Activated T-helper 9 cell treated with anti-CD3 and anti-CD28 coated beads, Interleukin-2, amount 50 U/mL, for 16 hours (primary cell): Measurements from ENCODE around the gene PODXL2.
A peak's percentile ranks its signal among the peaks of the same experiment; 100 is the strongest.
"Not testable (repeated sequence)": the region's sequence is repeated elsewhere in the genome, so short reads cannot be mapped to it uniquely, and the experiment has no call there.

Experiments
- DNase-seq: peaks from one replicate; pipeline ENCODE4 v3.0.0-alpha.2; 2020; ENCODE audit warnings: low read depth

PODXL2 gene

DNA sequence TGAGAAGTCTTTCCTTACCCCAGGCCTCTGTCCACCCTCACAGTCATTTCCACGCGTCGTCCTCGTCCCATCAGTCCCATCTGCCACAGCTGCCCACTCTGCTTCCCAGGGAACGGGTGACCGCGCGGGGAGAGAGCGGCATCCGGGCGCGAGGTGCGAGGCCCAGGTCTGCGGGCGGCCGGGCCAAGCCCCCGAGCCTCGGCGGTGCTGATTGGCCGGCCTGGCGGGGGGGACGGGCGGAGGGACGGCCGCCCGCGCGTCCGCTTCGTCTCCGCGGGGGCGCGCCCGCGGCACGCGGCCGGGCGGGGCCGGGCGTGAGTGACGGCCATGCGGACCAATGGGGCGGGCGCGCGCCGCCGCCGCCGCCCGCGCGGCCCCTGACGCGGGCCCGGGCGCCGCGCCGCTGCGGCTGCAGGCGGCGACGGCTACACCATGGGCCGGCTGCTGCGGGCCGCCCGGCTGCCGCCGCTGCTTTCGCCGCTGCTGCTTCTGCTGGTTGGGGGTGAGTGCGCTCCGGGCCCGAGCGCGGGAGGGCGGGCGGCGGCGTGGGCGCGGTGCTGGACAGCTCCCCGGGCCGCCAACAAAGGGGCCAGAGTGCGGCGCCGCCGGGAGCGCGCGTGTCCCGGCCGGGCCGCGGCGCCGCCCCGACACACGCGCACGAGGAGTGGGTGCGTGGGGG is at the start of gene PODXL2:
TSS of gene PODXL2 (plus strand) at position 398 of the 679 bp plus-strand sequence. CDS start at position 433, 35 bp downstream.
- DNase-seq = peak; percentile 16

DNA sequence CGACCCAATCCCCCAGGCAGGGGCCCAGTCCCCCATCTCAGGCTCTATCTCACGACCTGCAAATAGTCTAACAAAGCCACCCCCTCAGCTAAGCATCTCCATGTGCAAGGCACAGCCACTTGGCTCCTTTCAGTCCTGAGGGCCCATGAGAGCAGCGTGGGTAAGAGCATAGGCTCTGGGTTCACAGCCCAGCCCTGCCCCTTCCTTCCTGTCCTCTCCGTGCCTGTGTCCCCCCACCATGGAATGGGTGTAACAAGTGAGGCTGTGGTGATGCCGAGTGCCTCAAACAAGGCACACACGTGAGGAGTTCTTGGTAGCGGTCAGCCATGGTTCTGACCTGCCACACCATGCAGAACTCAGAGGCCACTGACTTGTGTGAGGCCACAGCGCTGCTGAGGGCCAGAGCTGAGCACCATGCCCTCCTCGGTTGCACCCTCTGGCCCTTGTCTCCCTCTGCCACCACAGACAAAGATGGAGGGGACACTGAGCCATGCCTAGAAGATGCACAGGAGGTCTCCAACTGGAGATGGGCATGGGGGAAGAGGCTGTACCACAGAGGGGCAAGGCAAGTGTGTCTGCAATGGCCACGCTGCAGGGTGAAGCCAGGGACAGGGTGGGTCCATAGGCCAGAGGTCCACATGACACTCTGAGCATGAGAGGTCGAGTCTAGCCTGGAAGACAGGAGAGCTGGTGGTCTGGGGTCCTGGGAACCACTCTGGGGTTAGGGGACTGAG is 48.5 kb upstream of the PODXL2 start:
- DNase-seq = no peak

- DNase-seq = no peak
These were observed 44.3 kb upstream of the PODXL2 start for GRCh38 chr3:127584734-127585133.

- no peak for DNase-seq
These were observed 43.7 kb upstream of the PODXL2 start for GRCh38 chr3:127585163-127585812.

DNA sequence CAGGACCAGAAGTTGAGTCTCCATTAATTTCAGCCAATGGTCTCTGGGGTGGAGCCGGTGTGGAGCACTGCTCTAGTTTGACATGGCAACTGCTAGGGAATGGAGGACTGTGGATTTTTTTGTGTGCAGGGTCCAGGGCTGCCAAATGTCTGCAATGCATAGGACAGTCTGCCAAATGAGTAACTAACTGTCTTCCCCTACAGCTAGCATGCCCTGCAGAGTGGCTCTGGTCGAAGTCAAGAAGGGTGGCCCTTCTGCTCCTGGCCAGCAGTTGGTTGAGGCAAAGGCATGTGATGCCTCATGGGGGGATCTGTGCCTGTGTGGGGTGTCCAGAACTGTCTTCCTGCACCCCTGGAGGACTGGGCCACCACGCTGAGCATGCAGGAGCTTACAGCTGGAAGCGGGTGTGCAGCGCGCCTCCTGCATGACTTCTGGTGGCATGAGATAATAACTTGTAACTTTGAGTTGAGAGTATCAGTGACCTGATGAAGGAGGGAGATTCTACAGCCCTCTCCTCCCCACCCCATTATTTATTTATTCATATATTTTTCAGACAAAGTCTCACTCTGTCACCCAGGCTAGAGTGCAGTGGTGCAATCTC is 43.1 kb upstream of the PODXL2 start:
- DNase-seq = no peak

DNA sequence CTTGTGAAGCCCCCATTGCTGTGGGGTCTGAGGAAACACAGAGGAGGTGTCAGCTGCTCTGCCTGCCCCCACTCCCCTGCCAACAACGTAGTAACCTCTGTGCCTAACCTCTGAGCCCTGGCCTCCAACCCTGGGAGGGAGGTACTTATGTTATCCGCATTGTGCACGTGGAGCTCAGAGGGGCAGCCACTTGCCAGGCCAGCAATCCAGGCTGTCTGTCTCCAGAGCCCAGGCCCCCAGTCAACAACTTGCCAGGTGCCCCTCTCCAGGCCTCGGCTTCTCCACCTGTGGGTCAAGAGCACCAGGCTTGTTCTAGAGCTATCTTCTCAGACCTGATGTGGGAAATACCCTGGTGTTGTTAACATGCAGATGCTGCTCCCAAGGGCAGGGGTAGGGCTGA is 41.1 kb upstream of the PODXL2 start:
- DNase-seq = no peak

- no peak for DNase-seq
These were observed 40.0 kb upstream of the PODXL2 start for GRCh38 chr3:127588806-127589577.

- no peak for DNase-seq
These were observed 39.2 kb upstream of the PODXL2 start for GRCh38 chr3:127589600-127590281.

DNA sequence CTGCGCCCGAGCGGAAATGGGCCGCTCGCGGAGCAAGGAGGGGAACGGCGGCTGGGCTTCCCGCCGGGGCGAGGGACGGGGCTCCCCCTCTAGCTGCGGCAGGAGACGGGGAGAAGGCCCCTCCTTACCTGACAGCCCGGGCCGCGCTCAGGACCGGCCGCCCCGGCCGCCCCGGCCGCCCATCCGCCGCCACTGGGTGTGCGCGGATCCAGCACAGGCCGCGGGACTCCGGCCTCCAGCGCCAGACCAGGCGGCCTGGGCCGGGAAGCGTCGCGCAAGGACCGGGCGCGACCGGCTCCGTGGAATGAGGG is 38.7 kb upstream of the PODXL2 start:
- DNase-seq = no peak

DNA sequence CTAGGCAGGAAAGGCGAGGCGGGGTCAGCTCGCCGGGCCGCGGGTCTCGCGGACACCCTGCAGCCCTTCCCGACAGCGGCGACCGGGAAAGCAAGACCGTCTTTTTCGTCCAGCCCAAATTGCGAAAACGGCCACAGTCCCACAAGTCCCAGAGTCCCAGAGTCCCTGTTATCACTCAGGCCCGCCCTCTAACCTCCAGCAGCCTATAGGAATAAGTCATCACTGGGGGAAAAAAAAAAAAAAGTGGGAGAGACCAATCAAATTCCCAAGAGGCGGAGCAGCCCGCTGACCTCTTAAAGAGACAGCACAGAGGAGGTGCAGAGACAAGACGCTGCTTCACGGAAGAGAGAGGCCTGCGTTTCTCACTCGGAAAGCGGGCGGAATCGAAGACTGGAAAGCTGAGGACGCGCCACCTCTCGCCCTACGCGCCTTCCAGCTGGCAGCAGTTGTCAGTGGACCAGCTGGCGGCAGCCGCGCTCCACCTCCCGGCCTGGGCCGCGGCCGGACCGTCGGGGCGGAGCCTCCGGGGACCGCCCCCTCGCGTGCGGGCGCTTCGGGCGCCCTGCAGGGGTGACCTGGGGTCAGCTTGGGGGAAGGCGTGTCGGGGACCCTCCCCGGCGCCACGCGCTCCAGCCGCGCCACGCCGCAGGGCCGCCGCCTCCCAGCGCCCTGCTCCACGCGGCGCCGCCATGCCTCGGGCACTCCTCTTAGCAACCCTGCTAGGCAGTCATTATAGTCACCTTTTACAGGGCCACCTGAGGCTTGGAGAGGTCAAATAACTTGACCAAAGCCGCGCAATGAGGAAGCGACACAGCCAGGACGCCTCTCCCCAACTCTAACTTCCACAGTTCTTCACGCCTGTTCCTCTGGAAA is 38.2 kb upstream of the PODXL2 start, which contains the start of gene TPRA1:
TSS of gene TPRA1 (minus strand) at position 141 of the 873 bp plus-strand sequence. CDS start 10,587 bp downstream, outside the sequence.
- peak; percentile 69 for DNase-seq

DNA sequence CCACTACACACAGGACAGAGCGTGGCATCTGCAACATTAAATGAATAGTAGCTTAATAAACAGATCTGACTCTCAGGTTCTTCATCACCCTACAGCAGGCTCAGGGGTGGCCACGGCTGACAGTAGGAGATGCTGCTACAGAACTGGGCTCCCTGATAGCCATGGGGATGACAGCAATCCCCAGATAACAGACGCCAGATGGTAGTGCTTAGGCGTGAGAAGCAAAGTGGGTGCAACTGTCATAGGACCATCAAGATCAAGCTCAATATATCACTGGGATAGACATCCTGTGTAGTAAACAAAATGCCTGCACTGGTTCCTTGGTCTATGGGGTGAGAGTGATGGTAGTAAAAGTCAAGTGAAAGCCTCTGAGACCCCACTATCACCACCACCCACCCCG is 35.8 kb upstream of the PODXL2 start:
- DNase-seq = no peak

DNA sequence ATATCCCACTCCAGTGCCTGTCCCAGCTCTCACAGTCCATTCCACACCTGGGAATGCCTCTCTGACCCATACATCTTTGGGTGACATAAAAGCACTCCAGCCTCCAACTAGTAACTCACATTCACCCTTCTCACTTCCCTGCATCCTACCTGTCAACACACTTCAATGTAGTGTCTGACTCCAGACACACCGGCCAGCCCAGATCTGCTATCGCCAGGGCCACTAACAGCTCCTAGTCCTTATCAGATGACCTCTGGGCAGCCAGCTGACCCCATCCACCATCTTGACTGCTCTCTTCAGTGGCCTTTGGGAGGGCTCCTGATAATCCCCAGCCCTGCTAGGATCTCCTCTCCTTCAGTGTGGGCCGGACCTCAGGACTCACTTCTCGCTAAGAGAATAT is 33.7 kb upstream of the PODXL2 start:
- no peak for DNase-seq

GRCh38 chr3:127597020-127597771 is 31.8 kb upstream of the PODXL2 start:
- no peak for DNase-seq

DNA sequence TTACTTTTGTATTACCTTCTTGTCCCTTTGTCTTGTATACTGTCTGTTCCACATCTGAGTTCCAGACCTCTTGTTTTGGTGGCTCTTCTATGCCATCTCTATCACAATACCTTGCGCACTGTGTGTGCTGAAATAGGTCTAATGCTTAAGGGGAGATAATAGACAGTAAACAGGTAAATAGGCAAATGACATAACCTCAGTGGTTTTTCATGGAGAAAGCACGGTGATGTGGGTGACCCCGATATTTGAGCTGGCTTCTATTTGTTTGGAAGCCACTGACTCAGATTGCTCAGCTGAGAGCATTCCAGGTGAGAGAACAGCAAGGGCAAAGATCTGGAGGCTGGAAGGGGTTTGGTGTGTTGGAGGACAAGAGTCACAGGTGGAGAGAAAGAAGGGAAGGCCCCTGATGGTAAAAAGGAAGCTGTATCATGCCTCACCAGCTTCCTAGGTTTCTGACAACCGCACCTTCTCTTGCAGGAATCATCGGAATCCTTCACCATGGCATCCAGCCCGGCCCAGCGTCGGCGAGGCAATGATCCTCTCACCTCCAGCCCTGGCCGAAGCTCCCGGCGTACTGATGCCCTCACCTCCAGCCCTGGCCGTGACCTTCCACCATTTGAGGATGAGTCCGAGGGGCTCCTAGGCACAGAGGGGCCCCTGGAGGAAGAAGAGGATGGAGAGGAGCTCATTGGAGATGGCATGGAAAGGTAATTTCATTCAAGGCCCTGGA is 30.0 kb upstream of the PODXL2 start:
- DNase-seq = no peak

GRCh38 chr3:127600749-127601456 is 28.1 kb upstream of the PODXL2 start:
- DNase-seq = no peak

DNA sequence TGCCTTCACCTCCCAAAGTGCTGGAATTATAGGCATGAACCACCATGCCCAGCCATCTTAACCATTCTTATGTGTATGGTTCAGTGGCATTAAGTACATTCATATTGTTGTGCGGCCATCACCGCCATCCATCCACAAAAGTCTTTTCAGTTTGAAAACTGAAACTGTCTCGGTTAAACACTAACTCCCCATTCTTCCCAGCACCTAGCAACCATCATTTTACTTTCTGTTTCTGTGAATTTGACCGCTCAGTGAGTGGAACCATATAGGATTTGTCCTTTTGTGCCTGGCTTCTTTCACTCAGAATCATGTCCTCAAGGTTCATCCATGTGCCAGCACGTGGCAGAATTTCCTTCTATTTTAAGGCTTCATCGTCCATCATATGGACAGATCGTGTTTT is 24.9 kb upstream of the PODXL2 start:
- no peak for DNase-seq

- no peak for DNase-seq
These were observed 24.3 kb upstream of the PODXL2 start for GRCh38 chr3:127604546-127605165.

DNA sequence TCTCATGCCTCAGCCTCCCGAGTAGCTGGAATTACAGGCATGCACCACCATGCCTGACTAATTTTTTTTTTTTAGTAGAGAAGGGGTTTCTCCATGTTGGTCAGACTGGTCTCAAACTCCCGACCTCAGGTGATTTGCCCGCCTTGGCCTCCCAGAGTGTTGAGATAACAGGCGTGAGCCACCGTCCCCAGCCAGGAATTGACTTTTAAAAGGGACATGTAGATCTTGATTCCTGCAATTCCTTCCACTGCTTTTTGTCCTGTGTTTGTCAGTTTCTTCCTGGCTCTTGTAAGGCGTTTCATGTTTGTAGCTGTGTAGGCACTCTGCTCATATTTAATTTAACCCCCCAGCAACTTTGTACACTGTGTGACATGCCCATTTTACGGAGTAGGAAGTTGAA is 23.4 kb upstream of the PODXL2 start:
- not testable (repeated sequence) for DNase-seq
